Measurements from ENCODE around the gene EPB41L3. TPM values are rescaled to one million over a fixed set of nuclear protein-coding genes. Genes with fewer than 3 reads are reported as not detected.
A peak's percentile ranks its signal among the peaks of the same experiment; 100 is the strongest.

EPB41L3 gene
- total and polyA plus RNA-seq, 5 experiments from 2014 or later: 0.15 to 1.5 (median 0.35) TPM

DNA sequence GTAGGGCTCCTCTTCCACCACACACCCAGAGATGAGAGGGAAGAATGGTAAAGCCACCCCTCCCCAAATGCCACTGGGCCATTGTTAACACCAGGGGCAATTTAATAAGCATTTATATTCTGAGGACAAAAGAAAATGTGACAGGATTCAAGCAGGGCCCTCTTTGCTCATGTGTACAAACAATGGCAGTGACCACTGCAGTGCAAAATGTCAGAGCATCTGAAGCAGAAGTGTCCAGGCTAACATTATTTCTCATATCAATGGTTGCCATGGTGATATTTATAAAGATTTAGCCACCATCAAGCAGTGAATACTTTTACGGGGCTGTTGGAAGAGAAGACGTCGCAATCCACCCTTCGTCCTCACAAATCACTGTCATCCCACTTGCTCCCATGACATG lies 10.8 kb upstream of the EPB41L3 start:
- H3K27ac Mint-ChIP-seq: no peak overlapping the region
- H3K27me3 Mint-ChIP-seq: peaks cover 2 to 26% (median 13%) of the 10 kb centered on the region in 5 donors
- H3K9me3 Mint-ChIP-seq: no peaks in the 10 kb centered on the region
- no peaks in the 10 kb centered on the region for H3K36me3 Mint-ChIP-seq
- DNase-seq (no peak), ATAC-seq (no peak)
- no peaks in the 10 kb centered on the region for H3K4me1 Mint-ChIP-seq
- POLR2A ChIA-PET: no interaction called here
- H3K4me3 Mint-ChIP-seq: no peak overlapping the region

DNA sequence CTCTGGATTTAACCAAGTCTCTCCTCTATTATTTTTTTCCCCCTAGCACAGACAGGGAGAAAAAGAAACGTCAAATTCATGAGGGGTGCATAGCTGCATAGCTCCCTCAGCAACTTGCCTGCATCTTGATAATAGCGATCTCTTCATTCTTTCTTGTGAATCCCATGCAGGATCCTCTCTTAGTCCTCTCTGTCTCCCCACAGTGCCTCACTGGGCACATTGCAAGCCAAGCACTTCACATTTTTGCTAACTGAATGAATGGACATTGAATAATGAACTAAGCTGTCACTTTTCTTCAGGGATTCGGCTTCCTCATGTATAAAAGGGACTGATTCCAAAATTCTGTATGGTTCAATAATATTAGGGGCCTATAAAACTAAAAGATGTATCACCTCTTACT lies 2.9 kb upstream of the EPB41L3 start:
- POLR2A ChIA-PET: no interaction called here
- no peak for DNase-seq

DNA sequence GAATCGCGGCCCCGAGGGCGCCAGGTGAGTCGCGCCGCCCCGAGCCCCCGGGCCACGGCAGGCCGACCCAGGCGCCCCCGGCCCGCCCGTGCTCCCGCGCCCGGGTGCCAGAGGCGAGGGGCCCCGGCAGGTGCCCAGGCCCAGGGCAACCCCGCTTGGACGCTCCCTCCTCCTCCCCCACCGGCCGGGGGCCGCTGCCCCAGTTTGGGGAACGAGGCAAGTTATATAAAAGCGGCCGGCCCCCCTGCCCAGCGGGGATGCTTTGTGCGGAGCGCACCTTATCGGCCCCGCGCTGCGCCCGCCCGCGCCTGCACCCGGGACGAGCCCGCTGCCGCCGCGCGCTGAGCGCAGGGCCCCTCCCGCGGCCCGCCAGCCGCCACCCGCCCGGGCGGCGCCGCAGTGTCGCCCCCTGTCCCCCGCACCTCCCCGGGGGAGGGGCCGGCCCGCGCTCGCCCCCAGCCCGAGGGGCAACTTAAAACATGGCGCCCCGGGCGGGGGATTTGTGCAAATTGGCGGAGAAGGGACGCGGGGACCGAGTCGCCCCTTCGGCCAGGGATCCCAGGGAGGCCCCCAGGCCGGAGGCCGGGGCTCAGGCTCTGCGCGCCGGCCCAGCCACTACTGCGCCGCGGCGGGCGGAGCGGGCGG lies 639 bp downstream of the EPB41L3 start:
- POLR2A ChIA-PET: no interaction called here
- H3K27ac Mint-ChIP-seq: no peak overlapping the region
- H3K36me3 Mint-ChIP-seq: peaks cover 0 to 2% (median 0%) of the 10 kb centered on the region in 3 donors
- H3K4me3 Mint-ChIP-seq: peak overlapping the region in 1 of 10 donors; percentile 58
- DNase-seq (peak in 1 of 10 donors; percentile 3), ATAC-seq (peak in 1 of 2 donors; percentile 12)
- H3K9me3 Mint-ChIP-seq: peaks cover 0 to 2% (median 0%) of the 10 kb centered on the region in 9 donors
- peaks cover 25 to 63% (median 52%) of the 10 kb centered on the region in 5 donors for H3K27me3 Mint-ChIP-seq
- H3K4me1 Mint-ChIP-seq: peaks cover 0 to 10% (median 2%) of the 10 kb centered on the region in 4 donors

More for the DNA sequence above, 2.9 kb upstream of the EPB41L3 start:
- peaks cover 0 to 10% (median 2%) of the 10 kb centered on the region in 4 donors for H3K4me1 Mint-ChIP-seq
- H3K27ac Mint-ChIP-seq: no peak overlapping the region
- no peak overlapping the region for H3K4me3 Mint-ChIP-seq
- no peaks in the 10 kb centered on the region for H3K9me3 Mint-ChIP-seq
- H3K36me3 Mint-ChIP-seq: peaks cover 0 to 2% (median 0%) of the 10 kb centered on the region in 3 donors
- no peak for ATAC-seq
- peaks cover 23 to 51% (median 38%) of the 10 kb centered on the region in 5 donors for H3K27me3 Mint-ChIP-seq

DNA sequence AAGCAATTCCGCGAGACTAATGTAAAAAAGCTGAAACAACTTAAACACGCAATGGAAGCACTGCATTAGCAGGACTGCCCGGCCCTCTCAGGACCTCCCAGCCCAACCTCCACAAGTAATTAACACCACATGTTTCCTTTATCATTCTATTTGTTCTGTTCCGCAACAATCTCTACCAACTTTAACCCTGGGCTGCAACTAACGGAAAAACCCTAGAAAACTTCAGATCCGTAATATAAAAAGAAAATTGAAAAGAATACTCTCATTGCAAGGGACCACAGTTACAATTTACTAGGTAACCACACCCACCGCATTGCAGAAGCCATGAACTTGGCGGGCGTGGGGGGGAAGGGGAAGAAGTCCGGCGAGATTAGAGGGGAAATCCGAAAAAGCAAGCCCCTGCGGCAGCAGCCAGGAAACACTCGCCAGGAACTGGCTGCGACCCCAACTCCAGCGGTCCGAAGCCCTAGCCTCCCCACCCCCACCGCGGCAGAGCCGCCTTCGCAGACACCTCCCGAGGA lies 1.2 kb downstream of the EPB41L3 start:
- peaks cover 26 to 62% (median 48%) of the 10 kb centered on the region in 5 donors for H3K27me3 Mint-ChIP-seq
- ATAC-seq (peak in 1 of 2 donors; percentile 14), DNase-seq (no peak)
- H3K27ac Mint-ChIP-seq: peak overlapping the region in 1 of 10 donors; percentile 49
- H3K9me3 Mint-ChIP-seq: peaks cover 0 to 2% (median 0%) of the 10 kb centered on the region in 9 donors
- POLR2A ChIA-PET: no interaction called here
- H3K4me3 Mint-ChIP-seq: peak overlapping the region; percentile 26 to 72 (median 58)
- H3K36me3 Mint-ChIP-seq: peaks cover 0 to 2% (median 0%) of the 10 kb centered on the region in 3 donors
- peaks cover 0 to 10% (median 2%) of the 10 kb centered on the region in 4 donors for H3K4me1 Mint-ChIP-seq

DNA sequence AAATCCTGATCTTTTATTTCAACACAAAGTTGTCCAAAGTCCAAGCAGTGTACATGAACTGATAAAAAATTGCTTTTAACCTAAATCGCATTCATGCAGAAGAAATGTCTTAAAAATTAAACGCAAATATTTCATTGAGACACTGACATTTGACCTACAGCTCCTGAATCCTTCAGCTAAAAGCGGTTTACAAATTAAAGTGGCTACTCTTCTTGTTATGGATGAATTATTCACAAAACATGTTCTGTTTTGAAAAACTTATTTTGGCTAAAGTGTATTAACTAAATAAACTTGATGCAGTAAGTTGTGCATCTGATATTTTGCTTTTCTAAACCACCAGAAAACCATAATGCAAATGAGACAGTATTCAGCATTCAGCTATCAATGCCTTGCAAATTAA lies 2.2 kb downstream of the EPB41L3 start:
- POLR2A ChIA-PET: no interaction called here
- DNase-seq (no peak), ATAC-seq (no peak)
- peaks cover 22 to 58% (median 42%) of the 10 kb centered on the region in 5 donors for H3K27me3 Mint-ChIP-seq
- H3K27ac Mint-ChIP-seq: no peak overlapping the region
- peaks cover 0 to 2% (median 0%) of the 10 kb centered on the region in 3 donors for H3K36me3 Mint-ChIP-seq
- H3K9me3 Mint-ChIP-seq: peaks cover 0 to 2% (median 0%) of the 10 kb centered on the region in 9 donors
- peaks cover 0 to 10% (median 2%) of the 10 kb centered on the region in 4 donors for H3K4me1 Mint-ChIP-seq
- H3K4me3 Mint-ChIP-seq: peak overlapping the region in 1 of 10 donors; percentile 34

DNA sequence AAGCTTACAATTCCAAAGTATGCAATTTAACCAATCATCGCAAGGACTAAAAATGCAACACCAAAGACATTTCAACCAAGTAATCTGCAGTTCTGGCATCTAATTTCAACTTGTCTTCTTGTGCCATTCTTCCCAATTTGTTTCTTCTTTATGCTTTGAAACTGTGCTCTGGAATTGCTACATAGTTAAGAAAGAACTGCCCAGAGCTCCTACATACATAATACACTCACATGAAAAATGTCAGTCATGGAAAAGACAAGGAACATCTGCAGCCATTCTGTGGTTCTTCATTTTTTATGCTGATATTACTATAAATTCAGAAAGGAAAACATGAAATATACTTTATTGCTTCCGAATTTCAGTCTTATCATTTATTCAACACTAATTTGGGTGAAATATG lies 4.4 kb downstream of the EPB41L3 start:
- Mint-ChIP-seq H3K4me1 (peaks cover 0 to 9% (median 2%) of the 10 kb centered on the region in 4 donors), H3K9me3 (peaks cover 0 to 4% (median 0%) of the 10 kb centered on the region in 9 donors), H3K27me3 (peaks cover 18 to 37% (median 34%) of the 10 kb centered on the region in 5 donors)

DNA sequence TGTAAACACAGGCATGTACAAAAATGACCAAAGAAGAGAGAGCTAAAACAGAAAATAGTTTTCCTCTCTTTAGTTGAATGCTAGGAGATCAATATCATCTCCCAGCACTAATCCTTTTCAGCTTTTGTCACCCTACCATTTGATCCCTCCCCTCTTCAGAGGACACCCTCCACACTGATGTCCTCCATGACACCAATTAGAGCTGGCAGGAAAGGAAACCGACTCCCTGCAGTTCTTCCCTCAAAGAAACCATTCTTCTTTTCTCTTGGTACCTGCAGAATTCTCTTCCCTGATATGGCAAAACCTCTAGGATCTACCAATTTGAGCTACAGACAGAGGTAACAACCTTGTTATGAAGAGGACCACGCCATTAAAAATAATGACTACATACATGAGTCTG lies 5.3 kb downstream of the EPB41L3 start:
- Mint-ChIP-seq H3K9me3 (peaks cover 0 to 4% (median 0%) of the 10 kb centered on the region in 9 donors), H3K27ac (no peak overlapping the region), H3K4me3 (no peak overlapping the region), H3K36me3 (no peaks in the 10 kb centered on the region), H3K4me1 (peaks cover 0 to 6% (median 2%) of the 10 kb centered on the region in 4 donors), H3K27me3 (peaks cover 16 to 32% (median 31%) of the 10 kb centered on the region in 5 donors)
- POLR2A ChIA-PET: no interaction called here
- ATAC-seq (no peak), DNase-seq (no peak)

More for the DNA sequence above, 4.4 kb downstream of the EPB41L3 start:
- ATAC-seq: no peak
- no peak for DNase-seq
- POLR2A ChIA-PET: no interaction called here
- Mint-ChIP-seq H3K36me3 (peaks cover 0 to 2% (median 0%) of the 10 kb centered on the region in 3 donors), H3K4me3 (no peak overlapping the region), H3K27ac (no peak overlapping the region)

DNA sequence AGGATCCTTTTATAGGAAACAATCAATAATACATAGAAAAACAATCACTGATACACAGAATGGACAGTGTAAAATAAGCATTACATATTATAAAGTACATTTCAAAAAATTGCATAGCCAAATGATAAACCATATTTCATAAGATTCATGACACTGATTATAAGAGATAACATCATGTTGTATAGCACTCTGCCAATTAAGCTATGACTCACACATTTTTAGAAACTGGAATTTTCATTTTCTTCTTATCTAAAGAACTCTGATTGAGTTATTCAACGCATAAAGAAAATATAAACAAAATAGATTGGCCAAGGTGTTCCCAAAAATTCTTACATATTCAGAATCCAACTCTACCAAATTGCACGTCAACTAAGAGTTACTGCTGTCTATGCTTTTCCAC lies 5.9 kb downstream of the EPB41L3 start:
- no peaks in the 10 kb centered on the region for H3K36me3 Mint-ChIP-seq
- H3K4me1 Mint-ChIP-seq: peaks cover 0 to 6% (median 2%) of the 10 kb centered on the region in 4 donors
- H3K27me3 Mint-ChIP-seq: peaks cover 18 to 32% (median 31%) of the 10 kb centered on the region in 5 donors
- ATAC-seq (no peak), DNase-seq (no peak)
- H3K4me3 Mint-ChIP-seq: no peak overlapping the region
- POLR2A ChIA-PET: no interaction called here
- no peak overlapping the region for H3K27ac Mint-ChIP-seq
- peaks cover 0 to 4% (median 0%) of the 10 kb centered on the region in 9 donors for H3K9me3 Mint-ChIP-seq

DNA sequence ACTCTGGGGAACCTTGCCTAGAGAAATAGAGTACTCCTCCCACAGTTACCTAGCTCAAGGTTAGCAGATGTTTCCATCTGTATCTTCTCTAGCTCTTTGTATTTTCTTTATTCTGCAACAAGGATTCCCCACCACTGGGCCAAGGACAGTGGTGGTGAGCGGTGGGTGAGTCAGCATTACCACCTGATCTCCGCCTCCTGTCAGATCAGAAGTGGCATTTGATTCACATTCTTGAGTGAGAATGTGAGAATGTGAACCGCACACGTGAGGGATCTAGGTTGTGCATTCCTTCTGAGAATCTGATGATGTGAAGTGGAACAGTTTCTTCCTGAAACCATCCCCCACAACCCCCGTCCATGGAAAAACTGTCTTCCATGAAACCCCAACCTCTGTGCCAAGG lies 9.0 kb downstream of the EPB41L3 start:
- POLR2A ChIA-PET: no interaction called here
- DNase-seq (no peak), ATAC-seq (no peak)
- Mint-ChIP-seq H3K4me1 (peaks cover 0 to 3% (median 0%) of the 10 kb centered on the region in 4 donors), H3K9me3 (peaks cover 0 to 2% (median 0%) of the 10 kb centered on the region in 9 donors), H3K36me3 (no peaks in the 10 kb centered on the region), H3K27ac (no peak overlapping the region), H3K27me3 (peaks cover 10 to 26% (median 20%) of the 10 kb centered on the region in 5 donors), H3K4me3 (no peak overlapping the region)

DNA sequence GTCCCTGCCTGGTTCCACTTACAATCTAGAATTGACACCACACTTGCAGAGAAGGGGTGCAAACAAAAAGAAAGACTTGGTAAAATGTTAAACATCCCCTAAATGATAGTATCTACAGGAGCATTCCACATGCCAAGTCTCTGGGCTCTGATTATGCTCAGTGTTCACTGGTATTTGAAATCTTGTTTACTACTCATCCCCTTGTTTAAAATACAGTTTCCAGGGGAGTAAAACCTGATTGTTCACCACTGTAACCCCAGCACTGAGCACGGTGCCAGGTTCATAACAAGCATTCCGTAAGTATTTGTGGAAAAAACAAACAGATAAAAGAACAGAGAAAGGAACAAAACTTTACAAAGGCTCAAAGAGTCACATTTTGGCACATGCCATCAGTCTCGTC lies 11.7 kb downstream of the EPB41L3 start:
- Mint-ChIP-seq H3K4me3 (no peak overlapping the region), H3K27me3 (peaks cover 0 to 25% (median 17%) of the 10 kb centered on the region in 5 donors), H3K27ac (no peak overlapping the region), H3K9me3 (peaks cover 0 to 2% (median 0%) of the 10 kb centered on the region in 9 donors), H3K36me3 (no peaks in the 10 kb centered on the region), H3K4me1 (peaks cover 0 to 3% (median 0%) of the 10 kb centered on the region in 4 donors)
- DNase-seq (no peak), ATAC-seq (no peak)
- POLR2A ChIA-PET: no interaction called here

DNA sequence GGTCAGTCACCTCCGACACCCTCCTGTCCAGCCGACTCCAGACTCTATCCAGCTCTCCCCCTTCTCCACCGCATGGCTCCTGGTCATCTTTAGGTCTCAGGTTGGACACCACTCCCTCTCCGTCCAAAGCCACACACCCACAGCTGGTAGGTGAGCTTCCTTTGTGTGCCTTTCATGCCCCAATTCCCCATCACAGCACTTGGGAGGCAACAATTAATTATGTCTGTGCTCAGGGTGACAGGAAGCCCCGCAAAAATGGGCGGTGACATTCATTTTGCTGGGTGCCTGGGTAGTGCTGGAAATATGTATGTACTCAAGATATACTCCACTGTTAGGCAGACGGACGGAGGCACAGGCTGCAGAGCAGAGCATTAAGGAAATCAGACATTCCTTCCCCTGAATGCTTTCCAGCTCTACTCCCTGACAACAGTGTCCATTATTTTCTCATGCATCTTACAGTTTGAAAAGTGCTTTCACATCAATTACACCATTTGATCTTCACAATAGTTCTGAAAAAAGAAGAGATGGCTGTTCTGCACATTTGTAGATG lies 13.1 kb downstream of the EPB41L3 start:
- H3K4me3 Mint-ChIP-seq: no peak overlapping the region
- peaks cover 0 to 3% (median 0%) of the 10 kb centered on the region in 4 donors for H3K4me1 Mint-ChIP-seq
- peaks cover 0 to 25% (median 19%) of the 10 kb centered on the region in 5 donors for H3K27me3 Mint-ChIP-seq
- no peak for DNase-seq
- no peak for ATAC-seq
- H3K27ac Mint-ChIP-seq: no peak overlapping the region
- H3K9me3 Mint-ChIP-seq: peaks cover 0 to 2% (median 0%) of the 10 kb centered on the region in 9 donors
- POLR2A ChIA-PET: no interaction called here
- no peaks in the 10 kb centered on the region for H3K36me3 Mint-ChIP-seq

DNA sequence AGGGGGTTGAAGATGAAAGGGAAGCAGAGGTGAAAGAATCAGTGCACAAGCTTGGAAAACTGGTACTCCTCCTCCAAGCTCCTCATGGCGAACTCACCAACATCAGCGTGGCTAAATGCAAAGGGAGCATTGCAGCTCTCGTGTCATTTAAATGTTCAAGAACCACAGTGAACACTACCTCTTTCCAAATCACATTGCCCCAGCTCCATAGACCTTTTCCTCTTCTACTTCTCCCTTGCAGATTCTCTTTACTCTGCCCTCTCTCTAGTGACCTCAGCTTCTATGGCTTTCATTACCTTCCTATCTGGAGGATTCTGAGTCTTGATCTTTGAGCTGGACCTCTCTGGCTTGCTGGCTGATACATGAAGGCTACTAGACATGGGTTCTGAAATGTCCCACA lies 14.3 kb downstream of the EPB41L3 start:
- Mint-ChIP-seq H3K27ac (no peak overlapping the region), H3K4me1 (peaks cover 0 to 3% (median 0%) of the 10 kb centered on the region in 4 donors), H3K36me3 (no peaks in the 10 kb centered on the region), H3K4me3 (no peak overlapping the region), H3K27me3 (peaks cover 0 to 24% (median 16%) of the 10 kb centered on the region in 5 donors), H3K9me3 (no peaks in the 10 kb centered on the region)
- ATAC-seq (no peak), DNase-seq (no peak)
- POLR2A ChIA-PET: no interaction called here

DNA sequence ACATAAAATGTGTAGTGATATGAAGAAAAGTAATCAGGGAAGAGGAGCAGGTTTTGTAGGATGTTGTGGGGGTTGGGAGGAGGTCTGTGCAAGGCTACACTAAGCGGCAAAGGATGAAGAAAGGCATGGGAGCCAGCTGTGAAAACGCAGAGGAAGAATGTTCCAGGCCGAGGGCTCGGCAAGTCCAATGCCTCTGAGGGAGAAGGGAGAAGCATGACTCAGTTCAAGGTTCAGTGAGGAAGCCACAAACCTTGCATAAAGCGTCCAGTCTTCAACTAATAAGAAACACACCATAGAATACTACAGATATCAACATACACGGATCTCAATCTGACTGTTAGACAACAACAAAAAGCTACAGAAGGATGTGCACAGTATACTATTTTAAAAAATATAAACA lies 16.2 kb downstream of the EPB41L3 start:
- Mint-ChIP-seq H3K4me1 (peaks cover 0 to 3% (median 0%) of the 10 kb centered on the region in 4 donors), H3K27ac (no peak overlapping the region), H3K36me3 (no peaks in the 10 kb centered on the region), H3K4me3 (no peak overlapping the region), H3K9me3 (no peaks in the 10 kb centered on the region), H3K27me3 (peaks cover 0 to 28% (median 14%) of the 10 kb centered on the region in 5 donors)
- no peak for DNase-seq
- ATAC-seq: no peak
- POLR2A ChIA-PET: no interaction called here

Data from naive thymus-derived CD8-positive, alpha-beta T cell (primary cell).